K562 (cell line): ENCODE results near the gene ZC3H18. TPM values are rescaled to one million over a fixed set of nuclear protein-coding genes. Genes with fewer than 3 reads are reported as not detected.

Source experiments
- JUNB ChIP-seq: fragments of 450-650 bp; formaldehyde crosslinking; conservative IDR thresholded peaks from 2 replicates; pipeline ENCODE4 v1.4.0; 2020; ENCODE audit warnings: mild to moderate bottlenecking
- KAT2B ChIP-seq: IDR thresholded peaks from one replicate; pipeline ENCODE4 v1.6.1; 2012; ENCODE audit warnings: low read depth, mild to moderate bottlenecking, control low read depth, inconsistent platforms, low read length, moderate library complexity
- NCOA1 ChIP-seq: fragments of 450-650 bp; IDR thresholded peaks from 2 replicates; pipeline ENCODE4 v1.6.1; 2016; ENCODE audit warnings: low read depth
- SIN3A ChIP-seq, 2 experiments: fragments of 150-350 bp in 1 of 2; IDR thresholded peaks; 2 replicates each; pipeline ENCODE4 v1.6.1; 2011 to 2016; ENCODE audit warnings: borderline replicate concordance in 2 of 2, low read depth in 2 of 2, low read length in 2 of 2, mild to moderate bottlenecking in 2 of 2, moderate library complexity in 2 of 2; ENCODE audit not compliant: control insufficient read depth in 1 of 2
- TAF7 ChIP-seq: fragments of 450-650 bp; IDR thresholded peaks from 2 replicates; pipeline ENCODE4 v1.6.1; 2016; ENCODE audit warnings: missing genetic modification characterization, missing compliant biosample characterization
- TCF7 ChIP-seq: sonication (generic); IDR thresholded peaks from 2 replicates; pipeline ENCODE4 v1.6.1; 2016; ENCODE audit warnings: antibody characterized with exemption, borderline replicate concordance
- TEAD1 ChIP-seq, 2 experiments: fragments of 450-650 bp in 1 of 2; sonication (generic) in 1 of 2; formaldehyde crosslinking; IDR thresholded peaks; 2 replicates each; pipeline versions ENCODE4 v1.4.0 to v1.8.0; 2020 to 2022; ENCODE audit warnings: mild to moderate bottlenecking in 2 of 2, missing genetic modification reagents in 1 of 2
- ZKSCAN1 ChIP-seq: fragments of 150-350 bp; IDR thresholded peaks from 2 replicates; pipeline ENCODE4 v1.6.1; 2016; ENCODE audit warnings: low read depth, low read length
- ZNF584 ChIP-seq: fragments of 200-800 bp; sonication (Bioruptor generic); IDR thresholded peaks from 2 replicates; pipeline ENCODE4 v1.6.1; 2016; ENCODE audit warnings: low read depth, mild to moderate bottlenecking, missing genetic modification characterization, missing compliant biosample characterization
- ZNF668 ChIP-seq: fragments of 250-450 bp; sonication (Bioruptor Pico); IDR thresholded peaks from 2 replicates; pipeline ENCODE4 v1.8.0; 2022; ENCODE audit warnings: mild to moderate bottlenecking, inconsistent platforms
- ZNF707 ChIP-seq: fragments of 250-450 bp; sonication (Bioruptor Pico); conservative IDR thresholded peaks from 2 replicates; pipeline ENCODE4 v1.8.0; 2022; ENCODE audit warnings: inconsistent platforms, mild to moderate bottlenecking, moderate library complexity
- polyA plus RNA-seq, 8 experiments: library from polyadenylated mRNA; depleted of rRNA in 4 of 8; stranded (reverse) in 5 of 8; unstranded in 3 of 8; fragments of >200 nt; fragmentation: Nextera tagmentation in 2 of 8; fragmentation: Illumina TruSeq in 1 of 8; extraction: Ambion mirVana in 2 of 8; extraction: Trizol in 1 of 8; gene quantifications; 2 replicates each; pipeline versions ENCODE4 v1.2.1 to v1.2.3, GENCODE V29; 2011 to 2014; ENCODE audit warnings: inconsistent platforms in 1 of 8, missing spikeins in 1 of 8
- total RNA-seq, 7 experiments: library from RNA; depleted of rRNA in 6 of 7; stranded (reverse); fragments of >200 nt in 6 of 7; fragmentation: Illumina TruSeq in 2 of 7; extraction: Trizol in 2 of 7; gene quantifications; 2 replicates each; pipeline versions ENCODE4 v1.2.1 to v1.2.3, GENCODE V29; 2011 to 2021; ENCODE audit warnings: low replicate concordance in 1 of 7
- TF ChIP-seq, protein P1 (sequence below): fragments of 450-650 bp; IDR thresholded peaks from 2 replicates; pipeline ENCODE4 v1.6.1; 2016; ENCODE audit warnings: low read depth
- TF ChIP-seq, protein P2 (sequence below): fragments of 150-350 bp; IDR thresholded peaks from 2 replicates; pipeline ENCODE4 v1.6.1; 2014; ENCODE audit warnings: low read depth, mild to moderate bottlenecking, low read length, borderline replicate concordance
- TF ChIP-seq, protein P3 (sequence below): IDR thresholded peaks from 2 replicates; pipeline ENCODE4 v1.6.1; 2014; ENCODE audit warnings: antibody characterized with exemption

ZC3H18 gene
- total and polyA plus RNA-seq, 9 of the 15 experiments (the other 6 are each of a cell fraction or from before 2014, with no cell fraction given), result 1.7 to 88.7 (median 26.9) TPM

DNA sequence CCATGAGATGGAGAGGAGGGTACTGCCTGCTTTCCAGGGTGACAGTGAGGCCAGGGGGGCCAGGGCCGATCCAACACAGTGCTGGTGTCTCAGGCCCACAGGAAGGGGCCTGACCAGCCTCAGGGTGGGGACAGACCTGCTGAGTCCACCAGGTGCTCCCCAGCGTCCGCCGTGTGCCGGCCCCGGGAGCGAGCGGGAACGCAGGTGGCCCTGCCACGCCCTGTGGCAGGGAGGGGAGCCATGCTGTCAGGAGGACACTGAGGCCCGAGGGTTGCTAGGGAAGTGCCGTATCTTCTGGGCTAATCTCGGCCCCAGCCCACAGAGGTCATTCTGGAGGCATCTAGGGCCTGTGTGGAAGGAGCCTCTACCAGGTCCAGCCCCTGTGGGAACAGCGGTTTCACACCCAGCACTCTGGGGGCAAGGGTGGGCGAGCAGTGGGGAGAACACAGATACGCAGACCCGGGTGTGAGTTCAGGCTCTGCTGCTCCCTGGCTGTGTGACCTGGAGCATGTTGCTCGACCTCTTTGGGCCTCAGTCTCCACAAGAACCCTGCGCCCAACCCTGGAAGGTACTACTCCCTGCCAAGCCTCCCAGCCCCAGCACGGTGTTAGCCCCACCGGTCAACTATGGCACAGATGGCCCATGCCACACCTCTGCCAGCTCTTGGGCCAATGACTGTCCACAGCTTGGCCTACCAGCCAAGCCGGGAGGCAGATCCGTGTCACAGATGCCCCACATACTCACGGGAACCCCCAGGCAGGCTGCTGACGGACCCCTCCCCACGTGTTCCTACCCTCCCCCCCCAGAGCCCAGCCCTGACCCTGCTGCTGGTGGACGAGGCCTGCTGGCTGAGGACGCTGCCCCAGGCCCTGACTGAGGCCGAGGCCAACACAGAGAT, 43.9 kb upstream of the ZC3H18 start (continued):
- TF ChIP-seq, protein P1, sequence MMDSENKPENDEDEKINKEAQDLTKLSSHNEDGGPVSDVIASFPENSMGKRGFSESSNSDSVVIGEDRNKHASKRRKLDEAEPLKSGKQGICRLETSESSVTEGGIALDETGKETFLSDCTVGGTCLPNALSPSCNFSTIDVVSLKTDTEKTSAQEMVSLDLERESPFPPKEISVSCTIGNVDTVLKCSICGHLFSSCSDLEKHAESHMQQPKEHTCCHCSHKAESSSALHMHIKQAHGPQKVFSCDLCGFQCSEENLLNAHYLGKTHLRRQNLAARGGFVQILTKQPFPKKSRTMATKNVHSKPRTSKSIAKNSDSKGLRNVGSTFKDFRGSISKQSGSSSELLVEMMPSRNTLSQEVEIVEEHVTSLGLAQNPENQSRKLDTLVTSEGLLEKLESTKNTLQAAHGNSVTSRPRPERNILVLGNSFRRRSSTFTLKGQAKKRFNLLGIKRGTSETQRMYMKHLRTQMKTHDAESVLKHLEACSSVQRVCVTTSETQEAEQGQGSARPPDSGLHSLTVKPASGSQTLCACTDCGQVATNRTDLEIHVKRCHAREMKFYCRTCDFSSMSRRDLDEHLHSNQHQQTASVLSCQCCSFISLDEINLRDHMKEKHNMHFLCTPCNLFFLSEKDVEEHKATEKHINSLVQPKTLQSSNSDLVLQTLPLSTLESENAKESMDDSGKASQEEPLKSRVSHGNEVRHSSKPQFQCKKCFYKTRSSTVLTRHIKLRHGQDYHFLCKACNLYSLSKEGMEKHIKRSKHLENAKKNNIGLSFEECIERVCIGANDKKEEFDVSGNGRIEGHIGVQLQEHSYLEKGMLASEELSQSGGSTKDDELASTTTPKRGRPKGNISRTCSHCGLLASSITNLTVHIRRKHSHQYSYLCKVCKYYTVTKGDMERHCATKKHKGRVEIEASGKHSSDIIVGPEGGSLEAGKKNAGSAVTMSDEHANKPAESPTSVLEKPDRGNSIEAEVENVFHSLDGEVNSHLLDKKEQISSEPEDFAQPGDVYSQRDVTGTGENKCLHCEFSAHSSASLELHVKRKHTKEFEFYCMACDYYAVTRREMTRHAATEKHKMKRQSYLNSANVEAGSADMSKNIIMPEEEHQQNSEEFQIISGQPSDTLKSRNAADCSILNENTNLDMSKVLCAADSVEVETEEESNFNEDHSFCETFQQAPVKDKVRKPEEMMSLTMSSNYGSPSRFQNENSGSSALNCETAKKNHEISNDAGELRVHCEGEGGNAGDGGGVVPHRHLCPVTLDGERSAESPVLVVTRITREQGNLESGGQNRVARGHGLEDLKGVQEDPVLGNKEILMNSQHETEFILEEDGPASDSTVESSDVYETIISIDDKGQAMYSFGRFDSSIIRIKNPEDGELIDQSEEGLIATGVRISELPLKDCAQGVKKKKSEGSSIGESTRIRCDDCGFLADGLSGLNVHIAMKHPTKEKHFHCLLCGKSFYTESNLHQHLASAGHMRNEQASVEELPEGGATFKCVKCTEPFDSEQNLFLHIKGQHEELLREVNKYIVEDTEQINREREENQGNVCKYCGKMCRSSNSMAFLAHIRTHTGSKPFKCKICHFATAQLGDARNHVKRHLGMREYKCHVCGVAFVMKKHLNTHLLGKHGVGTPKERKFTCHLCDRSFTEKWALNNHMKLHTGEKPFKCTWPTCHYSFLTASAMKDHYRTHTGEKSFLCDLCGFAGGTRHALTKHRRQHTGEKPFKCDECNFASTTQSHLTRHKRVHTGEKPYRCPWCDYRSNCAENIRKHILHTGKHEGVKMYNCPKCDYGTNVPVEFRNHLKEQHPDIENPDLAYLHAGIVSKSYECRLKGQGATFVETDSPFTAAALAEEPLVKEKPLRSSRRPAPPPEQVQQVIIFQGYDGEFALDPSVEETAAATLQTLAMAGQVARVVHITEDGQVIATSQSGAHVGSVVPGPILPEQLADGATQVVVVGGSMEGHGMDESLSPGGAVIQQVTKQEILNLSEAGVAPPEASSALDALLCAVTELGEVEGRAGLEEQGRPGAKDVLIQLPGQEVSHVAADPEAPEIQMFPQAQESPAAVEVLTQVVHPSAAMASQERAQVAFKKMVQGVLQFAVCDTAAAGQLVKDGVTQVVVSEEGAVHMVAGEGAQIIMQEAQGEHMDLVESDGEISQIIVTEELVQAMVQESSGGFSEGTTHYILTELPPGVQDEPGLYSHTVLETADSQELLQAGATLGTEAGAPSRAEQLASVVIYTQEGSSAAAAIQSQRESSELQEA, result no peak
- TF ChIP-seq, protein P2, sequence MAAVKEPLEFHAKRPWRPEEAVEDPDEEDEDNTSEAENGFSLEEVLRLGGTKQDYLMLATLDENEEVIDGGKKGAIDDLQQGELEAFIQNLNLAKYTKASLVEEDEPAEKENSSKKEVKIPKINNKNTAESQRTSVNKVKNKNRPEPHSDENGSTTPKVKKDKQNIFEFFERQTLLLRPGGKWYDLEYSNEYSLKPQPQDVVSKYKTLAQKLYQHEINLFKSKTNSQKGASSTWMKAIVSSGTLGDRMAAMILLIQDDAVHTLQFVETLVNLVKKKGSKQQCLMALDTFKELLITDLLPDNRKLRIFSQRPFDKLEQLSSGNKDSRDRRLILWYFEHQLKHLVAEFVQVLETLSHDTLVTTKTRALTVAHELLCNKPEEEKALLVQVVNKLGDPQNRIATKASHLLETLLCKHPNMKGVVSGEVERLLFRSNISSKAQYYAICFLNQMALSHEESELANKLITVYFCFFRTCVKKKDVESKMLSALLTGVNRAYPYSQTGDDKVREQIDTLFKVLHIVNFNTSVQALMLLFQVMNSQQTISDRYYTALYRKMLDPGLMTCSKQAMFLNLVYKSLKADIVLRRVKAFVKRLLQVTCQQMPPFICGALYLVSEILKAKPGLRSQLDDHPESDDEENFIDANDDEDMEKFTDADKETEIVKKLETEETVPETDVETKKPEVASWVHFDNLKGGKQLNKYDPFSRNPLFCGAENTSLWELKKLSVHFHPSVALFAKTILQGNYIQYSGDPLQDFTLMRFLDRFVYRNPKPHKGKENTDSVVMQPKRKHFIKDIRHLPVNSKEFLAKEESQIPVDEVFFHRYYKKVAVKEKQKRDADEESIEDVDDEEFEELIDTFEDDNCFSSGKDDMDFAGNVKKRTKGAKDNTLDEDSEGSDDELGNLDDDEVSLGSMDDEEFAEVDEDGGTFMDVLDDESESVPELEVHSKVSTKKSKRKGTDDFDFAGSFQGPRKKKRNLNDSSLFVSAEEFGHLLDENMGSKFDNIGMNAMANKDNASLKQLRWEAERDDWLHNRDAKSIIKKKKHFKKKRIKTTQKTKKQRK, result no peak
- no peak for TF ChIP-seq TCF7
- TF ChIP-seq SIN3A (IDR thresholded peaks at IDR 0.05; ENCODE audit: borderline replicate concordance in 2 of 2, control insufficient read depth in 1 of 2, low read depth in 2 of 2, low read length in 2 of 2), result peak in 1 of 2 experiments; percentile 50; a peak in 1 of 4 replicates
- TF ChIP-seq TEAD1 (CRISPR knock-in tag; IDR thresholded peaks at IDR 0.05), result no peak
- no peak for TF ChIP-seq ZNF707 (CRISPR knock-in tag)
- TF ChIP-seq ZKSCAN1, result no peak
- TF ChIP-seq, protein P3, sequence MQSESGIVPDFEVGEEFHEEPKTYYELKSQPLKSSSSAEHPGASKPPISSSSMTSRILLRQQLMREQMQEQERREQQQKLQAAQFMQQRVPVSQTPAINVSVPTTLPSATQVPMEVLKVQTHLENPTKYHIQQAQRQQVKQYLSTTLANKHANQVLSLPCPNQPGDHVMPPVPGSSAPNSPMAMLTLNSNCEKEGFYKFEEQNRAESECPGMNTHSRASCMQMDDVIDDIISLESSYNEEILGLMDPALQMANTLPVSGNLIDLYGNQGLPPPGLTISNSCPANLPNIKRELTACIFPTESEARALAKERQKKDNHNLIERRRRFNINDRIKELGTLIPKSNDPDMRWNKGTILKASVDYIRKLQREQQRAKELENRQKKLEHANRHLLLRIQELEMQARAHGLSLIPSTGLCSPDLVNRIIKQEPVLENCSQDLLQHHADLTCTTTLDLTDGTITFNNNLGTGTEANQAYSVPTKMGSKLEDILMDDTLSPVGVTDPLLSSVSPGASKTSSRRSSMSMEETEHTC, result no peak
- TF ChIP-seq ZNF584 (CRISPR knock-in tag), result no peak
- TF ChIP-seq JUNB, result no peak
- TF ChIP-seq KAT2B, result no peak
- TF ChIP-seq NCOA1, result no peak
- TF ChIP-seq ZNF668 (CRISPR knock-in tag), result no peak
- no peak for TF ChIP-seq TAF7 (tag)
